Neural progenitor cell (in vitro differentiated cells): ENCODE measurements around the gene MLYCD. TPM values are rescaled to one million over a fixed set of nuclear protein-coding genes. Genes with fewer than 3 reads are reported as not detected.

ENCODE experiments used
- DNase-seq: peaks from one replicate; pipeline ENCODE4 v3.0.0-alpha.2; 2016; ENCODE audit warnings: low spot score
- H2AFZ ChIP-seq: fragments of 200-600 bp; sonication (generic); replicated peaks from 2 replicates; pipeline ENCODE4 v1.6.1; 2016; ENCODE audit warnings: antibody characterized with exemption
- H3F3A ChIP-seq: fragments of 200-600 bp; sonication (generic); 2 replicates; pipeline ENCODE4 v1.6.1; 2016; ENCODE audit warnings: antibody characterized with exemption, low read depth
- H3K27ac ChIP-seq: fragments of 200-600 bp; sonication (generic); 2 replicates; pipeline ENCODE4 v1.5.1; 2016; ENCODE audit warnings: mild to moderate bottlenecking
- H3K27me3 ChIP-seq: fragments of 200-600 bp; sonication (generic); 2 replicates; pipeline ENCODE4 v1.6.1; 2016; ENCODE audit warnings: mild to moderate bottlenecking, moderate library complexity
- H3K36me3 ChIP-seq: fragments of 200-600 bp; sonication (generic); 2 replicates; pipeline ENCODE4 v1.5.1; 2016
- H3K4me1 ChIP-seq: fragments of 200-600 bp; sonication (generic); 2 replicates; pipeline ENCODE4 v1.6.1; 2016; ENCODE audit warnings: mixed run types
- H3K4me2 ChIP-seq: fragments of 200-600 bp; sonication (generic); 2 replicates; pipeline ENCODE4 v1.6.1; 2016
- H3K4me3 ChIP-seq: fragments of 200-600 bp; sonication (generic); 2 replicates; pipeline ENCODE4 v1.5.1; 2016
- H3K79me2 ChIP-seq: fragments of 200-600 bp; sonication (generic); 2 replicates; pipeline ENCODE4 v1.6.1; 2016; ENCODE audit warnings: low read depth
- H3K9ac ChIP-seq: fragments of 200-600 bp; sonication (generic); 2 replicates; pipeline ENCODE4 v1.6.1; 2016
- H3K9me3 ChIP-seq: fragments of 200-600 bp; sonication (generic); 2 replicates; pipeline ENCODE4 v1.5.1; 2016; ENCODE audit warnings: low read depth
- H4K20me1 ChIP-seq: fragments of 200-600 bp; sonication (generic); 2 replicates; pipeline ENCODE4 v1.6.1; 2016; ENCODE audit warnings: low read depth
- H3K27ac Mint-ChIP-seq: 3 replicates; pipeline ENCODE4 v1.8.0; 2021; ENCODE audit warnings: mixed read lengths
- H3K27me3 Mint-ChIP-seq: 2 replicates; pipeline ENCODE4 v1.8.0; 2022; ENCODE audit warnings: low read depth, mild to moderate bottlenecking, inconsistent platforms, moderate library complexity, mixed read lengths; ENCODE audit not compliant: insufficient read depth
- H3K36me3 Mint-ChIP-seq: 3 replicates; pipeline ENCODE4 v1.8.0; 2021; ENCODE audit warnings: mixed read lengths
- H3K4me1 Mint-ChIP-seq: 3 replicates; pipeline ENCODE4 v1.8.0; 2021; ENCODE audit warnings: mixed read lengths
- H3K4me3 Mint-ChIP-seq: 3 replicates; pipeline ENCODE4 v1.8.0; 2021; ENCODE audit warnings: mild to moderate bottlenecking, moderate library complexity, mixed read lengths
- H3K9me3 Mint-ChIP-seq: 3 replicates; pipeline ENCODE4 v1.8.0; 2020; ENCODE audit warnings: mixed read lengths
- CTCF ChIP-seq: fragments of 200-600 bp; sonication (generic); IDR thresholded peaks from 2 replicates; pipeline ENCODE4 v1.5.1; 2017; ENCODE audit warnings: antibody characterized with exemption, mild to moderate bottlenecking
- EZH2 ChIP-seq: fragments of 200-600 bp; sonication (generic); IDR thresholded peaks from 2 replicates; pipeline ENCODE4 v1.6.1; 2017; ENCODE audit warnings: antibody characterized with exemption, mild to moderate bottlenecking, moderate library complexity
- EZH2phosphoT487 ChIP-seq: fragments of 200-600 bp; sonication (generic); IDR thresholded peaks from 2 replicates; pipeline ENCODE4 v1.6.1; 2017; ENCODE audit warnings: antibody characterized with exemption
- total RNA-seq: library from RNA; depleted of rRNA; stranded (reverse); fragments of >200 nt; gene quantifications from 2 replicates; pipeline ENCODE4 v1.2.3, GENCODE V29; 2015; ENCODE audit warnings: low replicate concordance

The MLYCD gene
- total RNA-seq, 1 donor from 2014 or later = 2.5 TPM

- Histone ChIP-seq H4K20me1 (peaks cover 7% of the 10 kb centered on the region), H3K4me2 (no peak overlapping the region), H3K27me3 (no peaks in the 10 kb centered on the region), H3K9ac (no peak overlapping the region), H3K27ac (no peak overlapping the region), H3K4me3 (no peak overlapping the region), H3K36me3 (no peaks in the 10 kb centered on the region), H3K79me2 (no peaks in the 10 kb centered on the region), H2AFZ (no peak overlapping the region), H3K9me3 (no peaks in the 10 kb centered on the region), H3K4me1 (peaks cover 12% of the 10 kb centered on the region), H3F3A (peaks cover 10% of the 10 kb centered on the region)
- H3K4me3 Mint-ChIP-seq = no peak overlapping the region
- H3K27me3 Mint-ChIP-seq = peaks cover 8% of the 10 kb centered on the region
- H3K4me1 Mint-ChIP-seq = peaks cover 43% of the 10 kb centered on the region
- TF ChIP-seq EZH2 = no peak
- no peak for TF ChIP-seq CTCF
- TF ChIP-seq EZH2phosphoT487 = no peak
- peaks cover 28% of the 10 kb centered on the region for H3K36me3 Mint-ChIP-seq
- DNase-seq = no peak
- no peak overlapping the region for H3K27ac Mint-ChIP-seq
- H3K9me3 Mint-ChIP-seq = peaks cover 24% of the 10 kb centered on the region
These were observed 76.8 kb downstream of the MLYCD start for GRCh38 chr16:83975590-83976260.

Other genes starting within 250 kb of the MLYCD start
- 36.6 and 87.6 TPM in 2 replicates for gene HSBP1, start 91.1 kb upstream of the MLYCD start, total RNA-seq
- gene OSGIN1, start 54.1 kb downstream of the MLYCD start, total RNA-seq = 0.77 TPM in 1 of 2 replicates, not detected in the other
- 12.6 and 18.9 TPM in 2 replicates for gene NECAB2, start 69.1 kb downstream of the MLYCD start, total RNA-seq
- gene SLC38A8, start 143.7 kb downstream of the MLYCD start, total RNA-seq = not detected in 2 replicates
- 52.3 and 54.4 TPM in 2 replicates for gene MBTPS1, start 217.8 kb downstream of the MLYCD start, total RNA-seq
- gene HSDL1, start 246.1 kb downstream of the MLYCD start, total RNA-seq = 71.8 and 101 TPM in 2 replicates
- 0.11 and 0.12 TPM in 2 replicates for gene DNAAF1, start 246.2 kb downstream of the MLYCD start, total RNA-seq